ENCODE results near the gene AUH.

The AUH gene

GRCh38 chr9:91349115-91349555 lies 12.6 kb downstream of the AUH start:
- H3K4me3 ChIP-seq (ENCODE audit: low read length) = no peak overlapping the region
- no peaks in the 10 kb centered on the region for H3K36me3 ChIP-seq (ENCODE audit: control insufficient read depth, low read depth, low read length)
- peaks cover 24% of the 10 kb centered on the region for H3K4me1 ChIP-seq (ENCODE audit: control insufficient read depth, low read depth, low read length)
- no peaks in the 10 kb centered on the region for H3K9me3 ChIP-seq (ENCODE audit: control insufficient read depth, low read depth, low read length)
- no peak overlapping the region for H3K27ac ChIP-seq (ENCODE audit: low read length)
- H3K27me3 ChIP-seq (ENCODE audit: control insufficient read depth, insufficient read depth, low read length) = no peaks in the 10 kb centered on the region
- H3K9ac ChIP-seq (ENCODE audit: low read length) = no peak overlapping the region

GRCh38 chr9:91348191-91348807 lies 13.4 kb downstream of the AUH start:
- H3K27ac ChIP-seq (ENCODE audit: low read length) = no peak overlapping the region
- H3K27me3 ChIP-seq (ENCODE audit: control insufficient read depth, insufficient read depth, low read length) = no peaks in the 10 kb centered on the region
- H3K4me3 ChIP-seq (ENCODE audit: low read length) = no peak overlapping the region
- H3K36me3 ChIP-seq (ENCODE audit: control insufficient read depth, low read depth, low read length) = no peaks in the 10 kb centered on the region
- no peak overlapping the region for H3K9ac ChIP-seq (ENCODE audit: low read length)
- no peaks in the 10 kb centered on the region for H3K9me3 ChIP-seq (ENCODE audit: control insufficient read depth, low read depth, low read length)
- H3K4me1 ChIP-seq (ENCODE audit: control insufficient read depth, low read depth, low read length) = peaks cover 28% of the 10 kb centered on the region

DNA sequence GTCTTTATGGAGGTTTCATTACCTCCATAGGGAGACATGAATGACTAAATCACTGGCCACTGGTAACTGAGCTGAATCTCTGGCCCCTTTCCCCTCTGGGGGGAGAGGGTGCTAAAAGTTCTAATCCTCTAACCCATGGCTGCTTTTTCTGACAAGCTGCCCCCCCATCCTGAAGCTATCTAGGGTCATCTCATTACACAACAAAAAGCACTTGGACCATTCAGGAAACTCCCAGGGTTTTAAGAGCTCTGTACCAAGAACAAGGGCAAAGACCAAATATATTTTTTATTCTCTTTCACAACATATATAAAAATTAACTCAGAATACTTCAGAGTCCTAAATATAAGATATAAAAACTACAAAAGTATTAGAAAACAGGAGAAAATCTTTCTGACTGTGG lies 14.3 kb downstream of the AUH start:
- H3K27me3 ChIP-seq (ENCODE audit: control insufficient read depth, insufficient read depth, low read length) = no peaks in the 10 kb centered on the region
- H3K4me1 ChIP-seq (ENCODE audit: control insufficient read depth, low read depth, low read length) = peaks cover 28% of the 10 kb centered on the region
- no peak overlapping the region for H3K4me3 ChIP-seq (ENCODE audit: low read length)
- H3K36me3 ChIP-seq (ENCODE audit: control insufficient read depth, low read depth, low read length) = peaks cover under 1% of the 10 kb centered on the region
- no peak overlapping the region for H3K9ac ChIP-seq (ENCODE audit: low read length)
- no peaks in the 10 kb centered on the region for H3K9me3 ChIP-seq (ENCODE audit: control insufficient read depth, low read depth, low read length)
- H3K27ac ChIP-seq (ENCODE audit: low read length) = no peak overlapping the region

GRCh38 chr9:91346644-91347043 lies 15.1 kb downstream of the AUH start:
- H3K4me1 ChIP-seq (ENCODE audit: control insufficient read depth, low read depth, low read length) = peaks cover 28% of the 10 kb centered on the region
- H3K9me3 ChIP-seq (ENCODE audit: control insufficient read depth, low read depth, low read length) = no peaks in the 10 kb centered on the region
- H3K4me3 ChIP-seq (ENCODE audit: low read length) = no peak overlapping the region
- H3K27ac ChIP-seq (ENCODE audit: low read length) = no peak overlapping the region
- no peaks in the 10 kb centered on the region for H3K27me3 ChIP-seq (ENCODE audit: control insufficient read depth, insufficient read depth, low read length)
- H3K36me3 ChIP-seq (ENCODE audit: control insufficient read depth, low read depth, low read length) = peaks cover 8% of the 10 kb centered on the region
- H3K9ac ChIP-seq (ENCODE audit: low read length) = no peak overlapping the region

GRCh38 chr9:91345978-91346377 lies 15.7 kb downstream of the AUH start:
- Histone ChIP-seq H3K4me1 (ENCODE audit: control insufficient read depth, low read depth, low read length) (peaks cover 28% of the 10 kb centered on the region), H3K9me3 (ENCODE audit: control insufficient read depth, low read depth, low read length) (no peaks in the 10 kb centered on the region), H3K36me3 (ENCODE audit: control insufficient read depth, low read depth, low read length) (peaks cover 14% of the 10 kb centered on the region), H3K27ac (ENCODE audit: low read length) (no peak overlapping the region), H3K27me3 (ENCODE audit: control insufficient read depth, insufficient read depth, low read length) (no peaks in the 10 kb centered on the region), H3K4me3 (ENCODE audit: low read length) (no peak overlapping the region), H3K9ac (ENCODE audit: low read length) (no peak overlapping the region)

GRCh38 chr9:91342575-91342974 lies 19.1 kb downstream of the AUH start:
- Histone ChIP-seq H3K4me3 (ENCODE audit: low read length) (no peak overlapping the region), H3K9ac (ENCODE audit: low read length) (no peak overlapping the region), H3K4me1 (ENCODE audit: control insufficient read depth, low read depth, low read length) (peaks cover 28% of the 10 kb centered on the region), H3K9me3 (ENCODE audit: control insufficient read depth, low read depth, low read length) (no peaks in the 10 kb centered on the region), H3K27ac (ENCODE audit: low read length) (no peak overlapping the region), H3K36me3 (ENCODE audit: control insufficient read depth, low read depth, low read length) (peaks cover 26% of the 10 kb centered on the region), H3K27me3 (ENCODE audit: control insufficient read depth, insufficient read depth, low read length) (no peaks in the 10 kb centered on the region)

DNA sequence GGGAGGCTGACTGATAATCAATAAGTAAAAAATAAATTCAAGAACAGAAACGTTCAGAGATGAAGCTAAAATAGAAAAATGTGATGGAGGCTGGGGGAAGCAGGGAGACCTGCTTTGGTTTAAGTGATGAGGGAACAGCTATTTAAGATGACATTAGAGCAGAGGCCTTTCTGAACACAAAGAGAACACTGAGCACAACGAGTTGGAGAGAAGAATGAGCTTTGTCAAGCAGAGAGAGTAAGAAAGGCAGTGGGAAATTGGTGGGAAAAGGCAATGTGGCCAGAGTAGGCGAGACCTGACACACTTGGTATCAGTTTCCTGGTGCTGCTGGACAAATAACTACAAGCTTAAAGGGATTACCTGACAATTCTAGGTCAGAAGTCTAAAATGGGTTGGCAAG lies 20.0 kb downstream of the AUH start:
- Histone ChIP-seq H3K4me3 (ENCODE audit: low read length) (no peak overlapping the region), H3K27me3 (ENCODE audit: control insufficient read depth, insufficient read depth, low read length) (no peaks in the 10 kb centered on the region), H3K9me3 (ENCODE audit: control insufficient read depth, low read depth, low read length) (no peaks in the 10 kb centered on the region), H3K36me3 (ENCODE audit: control insufficient read depth, low read depth, low read length) (peaks cover 26% of the 10 kb centered on the region), H3K27ac (ENCODE audit: low read length) (no peak overlapping the region), H3K4me1 (ENCODE audit: control insufficient read depth, low read depth, low read length) (peaks cover 19% of the 10 kb centered on the region), H3K9ac (ENCODE audit: low read length) (no peak overlapping the region)

GRCh38 chr9:91341258-91341746 lies 20.4 kb downstream of the AUH start:
- H3K27me3 ChIP-seq (ENCODE audit: control insufficient read depth, insufficient read depth, low read length) = no peaks in the 10 kb centered on the region
- H3K9ac ChIP-seq (ENCODE audit: low read length) = no peak overlapping the region
- H3K4me3 ChIP-seq (ENCODE audit: low read length) = no peak overlapping the region
- no peaks in the 10 kb centered on the region for H3K9me3 ChIP-seq (ENCODE audit: control insufficient read depth, low read depth, low read length)
- peaks cover 17% of the 10 kb centered on the region for H3K4me1 ChIP-seq (ENCODE audit: control insufficient read depth, low read depth, low read length)
- H3K36me3 ChIP-seq (ENCODE audit: control insufficient read depth, low read depth, low read length) = peaks cover 26% of the 10 kb centered on the region
- H3K27ac ChIP-seq (ENCODE audit: low read length) = no peak overlapping the region

- Histone ChIP-seq H3K9me3 (ENCODE audit: control insufficient read depth, low read depth, low read length) (no peaks in the 10 kb centered on the region), H3K27ac (ENCODE audit: low read length) (no peak overlapping the region), H3K27me3 (ENCODE audit: control insufficient read depth, insufficient read depth, low read length) (no peaks in the 10 kb centered on the region), H3K4me1 (ENCODE audit: control insufficient read depth, low read depth, low read length) (peaks cover 12% of the 10 kb centered on the region), H3K4me3 (ENCODE audit: low read length) (no peak overlapping the region), H3K9ac (ENCODE audit: low read length) (no peak overlapping the region), H3K36me3 (ENCODE audit: control insufficient read depth, low read depth, low read length) (peaks cover 26% of the 10 kb centered on the region)
Measured at GRCh38 chr9:91340395-91340967, 21.2 kb downstream of the AUH start.

DNA sequence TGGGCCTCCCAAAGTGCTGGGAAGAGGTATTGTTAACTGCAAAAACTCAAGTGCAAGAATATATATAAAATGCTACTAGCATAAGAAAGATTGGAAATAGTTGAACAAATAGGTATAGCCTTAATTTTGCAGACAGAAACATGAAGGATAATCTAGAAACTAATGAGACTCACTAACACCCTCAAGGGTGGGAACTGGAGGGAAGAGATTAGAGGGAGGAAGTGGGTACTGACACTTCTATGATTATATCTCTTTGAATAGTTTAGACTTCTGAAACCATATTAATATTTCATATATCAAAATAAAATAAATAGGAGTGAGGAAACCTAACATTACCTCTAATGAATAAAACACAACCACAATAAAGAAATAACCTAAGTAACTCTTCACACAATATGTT lies 23.0 kb downstream of the AUH start:
- Histone ChIP-seq H3K27me3 (ENCODE audit: control insufficient read depth, insufficient read depth, low read length) (no peaks in the 10 kb centered on the region), H3K9me3 (ENCODE audit: control insufficient read depth, low read depth, low read length) (no peaks in the 10 kb centered on the region), H3K9ac (ENCODE audit: low read length) (no peak overlapping the region), H3K27ac (ENCODE audit: low read length) (no peak overlapping the region), H3K4me3 (ENCODE audit: low read length) (no peak overlapping the region), H3K36me3 (ENCODE audit: control insufficient read depth, low read depth, low read length) (peaks cover 26% of the 10 kb centered on the region), H3K4me1 (ENCODE audit: control insufficient read depth, low read depth, low read length) (no peaks in the 10 kb centered on the region)

DNA sequence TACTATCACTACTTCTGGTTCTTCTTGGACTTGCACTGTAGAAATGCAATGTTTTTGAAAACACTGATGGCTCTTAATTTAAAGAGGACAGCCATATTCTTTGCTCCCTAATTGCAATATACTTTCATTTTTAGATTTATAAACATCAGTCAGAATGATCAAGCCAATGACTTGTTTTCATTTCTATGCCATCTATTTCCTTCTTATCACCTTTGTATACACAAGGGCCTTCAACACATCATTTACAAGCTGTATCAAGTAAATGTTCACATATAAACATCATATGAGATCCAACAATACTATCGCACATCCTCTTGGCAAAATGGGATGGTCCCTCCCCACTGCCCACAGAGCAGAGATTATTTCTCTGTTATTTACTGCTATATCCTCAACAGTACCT lies 24.9 kb downstream of the AUH start:
- no peaks in the 10 kb centered on the region for H3K27me3 ChIP-seq (ENCODE audit: control insufficient read depth, insufficient read depth, low read length)
- H3K4me3 ChIP-seq (ENCODE audit: low read length) = no peak overlapping the region
- no peaks in the 10 kb centered on the region for H3K4me1 ChIP-seq (ENCODE audit: control insufficient read depth, low read depth, low read length)
- no peaks in the 10 kb centered on the region for H3K9me3 ChIP-seq (ENCODE audit: control insufficient read depth, low read depth, low read length)
- H3K27ac ChIP-seq (ENCODE audit: low read length) = no peak overlapping the region
- H3K36me3 ChIP-seq (ENCODE audit: control insufficient read depth, low read depth, low read length) = peaks cover 20% of the 10 kb centered on the region
- no peak overlapping the region for H3K9ac ChIP-seq (ENCODE audit: low read length)

GRCh38 chr9:91334053-91334452 lies 27.7 kb downstream of the AUH start:
- H3K36me3 ChIP-seq (ENCODE audit: control insufficient read depth, low read depth, low read length) = peaks cover under 1% of the 10 kb centered on the region

More at GRCh38 chr9:91334053-91334452, 27.7 kb downstream of the AUH start:
- Histone ChIP-seq H3K4me3 (ENCODE audit: low read length) (no peak overlapping the region), H3K27ac (ENCODE audit: low read length) (no peak overlapping the region), H3K9me3 (ENCODE audit: control insufficient read depth, low read depth, low read length) (no peaks in the 10 kb centered on the region), H3K27me3 (ENCODE audit: control insufficient read depth, insufficient read depth, low read length) (no peaks in the 10 kb centered on the region), H3K4me1 (ENCODE audit: control insufficient read depth, low read depth, low read length) (no peaks in the 10 kb centered on the region), H3K9ac (ENCODE audit: low read length) (no peak overlapping the region)

Measured in iPS-18a (cell line).